ENCODE results near the gene BMPR1A.

Gene BMPR1A

GRCh38 chr10:86768412-86769062, 12.1 kb downstream of the BMPR1A start:
- DNase-seq: no peak

GRCh38 chr10:86769991-86770390, 13.6 kb downstream of the BMPR1A start:
- DNase-seq: no peak

DNA sequence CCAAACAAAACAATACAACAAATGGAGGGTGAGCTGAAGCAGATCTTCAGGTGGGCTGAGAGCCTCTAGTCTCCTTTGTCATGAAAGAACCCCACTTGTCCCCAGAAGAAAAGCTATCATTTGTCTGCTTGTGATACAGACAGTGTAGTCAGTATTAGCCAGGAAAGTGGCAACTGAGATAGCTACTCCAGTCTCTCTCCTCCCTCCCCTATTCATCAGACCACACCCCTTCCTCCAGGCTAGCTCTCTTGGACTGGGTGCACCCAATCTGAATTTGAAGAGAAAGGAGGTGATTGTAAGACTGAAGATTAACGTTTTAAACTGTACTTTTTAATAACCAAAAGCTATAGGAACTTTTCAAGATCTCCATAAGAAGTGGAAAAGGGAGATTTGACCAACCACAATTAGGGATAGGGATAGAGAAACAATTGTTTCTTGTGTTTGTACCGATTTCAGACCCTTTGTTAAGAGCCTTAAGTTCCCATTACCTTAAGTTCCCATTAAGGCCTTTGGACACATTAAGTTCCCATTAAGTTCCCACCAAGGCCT, 14.1 kb downstream of the BMPR1A start:
- DNase-seq: no peak

- no peak for DNase-seq
Measured at GRCh38 chr10:86773498-86773897, 17.1 kb downstream of the BMPR1A start.

GRCh38 chr10:86775056-86775869, 18.8 kb downstream of the BMPR1A start:
- no peak for DNase-seq

DNA sequence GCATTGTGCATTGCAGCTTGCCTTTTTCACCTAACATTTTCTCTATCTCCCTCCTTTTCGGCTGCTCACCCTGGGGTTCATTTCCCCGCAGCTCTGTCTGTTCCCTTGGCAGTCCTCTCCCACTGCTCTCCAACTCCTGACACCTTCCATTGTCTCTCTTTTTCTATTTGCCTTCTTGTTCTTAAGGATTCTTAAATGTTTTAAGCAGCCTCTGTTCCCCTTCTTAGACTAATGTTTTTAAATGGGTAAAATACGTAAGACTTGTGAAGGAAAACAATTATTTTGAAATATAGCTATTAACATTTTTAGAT, 19.4 kb downstream of the BMPR1A start:
- DNase-seq: no peak

GRCh38 chr10:86779220-86780017, 23.0 kb downstream of the BMPR1A start:
- DNase-seq: no peak

- no peak for DNase-seq
Measured at GRCh38 chr10:86782701-86783418, 26.4 kb downstream of the BMPR1A start.

- no peak for DNase-seq
Measured at GRCh38 chr10:86785037-86785436, 28.6 kb downstream of the BMPR1A start.

DNA sequence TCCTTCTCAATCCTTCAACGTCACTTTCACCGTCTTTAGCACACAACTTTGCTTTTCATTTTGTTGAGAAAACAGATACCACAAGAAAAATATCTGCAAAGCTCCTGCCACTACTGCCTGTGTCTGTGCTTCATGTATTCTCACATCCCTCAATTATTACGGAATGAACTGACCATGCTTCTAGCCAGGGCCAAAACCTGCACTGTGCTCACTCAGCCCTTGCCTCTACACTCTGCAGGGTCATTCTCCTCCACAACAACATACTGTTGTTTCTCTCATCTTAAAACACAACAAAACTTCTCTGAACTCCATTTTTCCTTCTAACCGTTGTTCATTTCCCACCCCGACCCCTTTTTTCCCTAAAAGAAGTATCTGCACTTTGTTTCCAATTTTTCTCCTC, 29.5 kb downstream of the BMPR1A start:
- DNase-seq: no peak

DNA sequence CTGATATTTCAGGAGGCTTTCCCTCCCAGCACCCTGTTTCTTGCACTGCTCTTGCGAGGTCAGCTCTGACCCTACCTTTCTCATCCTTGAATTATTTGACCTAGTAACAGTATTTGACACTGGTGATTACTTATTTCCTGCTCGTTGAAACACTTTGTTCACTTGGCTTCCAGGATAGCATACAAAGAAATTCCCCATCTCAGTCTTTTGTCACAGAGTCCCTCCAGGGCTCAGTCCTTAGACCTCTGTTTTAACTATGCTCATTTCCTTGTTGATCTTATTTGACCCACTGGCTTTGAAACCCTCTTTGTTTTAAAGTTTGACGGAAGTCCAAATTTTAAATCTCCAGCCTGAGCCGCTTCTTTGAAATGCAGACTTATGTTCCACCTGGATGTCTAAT, 29.9 kb downstream of the BMPR1A start:
- DNase-seq: no peak

DNA sequence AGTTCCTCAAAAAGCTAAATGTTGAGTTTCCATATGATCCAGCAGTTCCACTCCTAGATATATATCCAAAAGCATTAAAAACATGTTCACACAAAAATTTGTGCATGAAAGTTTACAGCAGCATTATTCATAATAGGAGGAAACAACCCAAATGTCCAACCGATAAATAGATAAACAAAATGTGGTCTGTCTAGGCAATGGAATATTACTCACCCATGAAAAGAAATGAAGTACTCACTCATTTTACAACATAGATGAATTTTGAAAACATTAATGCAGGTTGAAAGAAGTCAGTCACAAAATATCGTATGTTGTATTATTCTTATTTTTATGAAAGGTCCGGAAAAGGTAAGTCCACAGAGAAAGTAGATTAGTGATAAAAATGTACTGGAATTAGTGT, 34.0 kb downstream of the BMPR1A start:
- DNase-seq: no peak

- DNase-seq: no peak
Measured at GRCh38 chr10:86792461-86793167, 36.2 kb downstream of the BMPR1A start.

GRCh38 chr10:86793696-86794095, 37.3 kb downstream of the BMPR1A start:
- no peak for DNase-seq

DNA sequence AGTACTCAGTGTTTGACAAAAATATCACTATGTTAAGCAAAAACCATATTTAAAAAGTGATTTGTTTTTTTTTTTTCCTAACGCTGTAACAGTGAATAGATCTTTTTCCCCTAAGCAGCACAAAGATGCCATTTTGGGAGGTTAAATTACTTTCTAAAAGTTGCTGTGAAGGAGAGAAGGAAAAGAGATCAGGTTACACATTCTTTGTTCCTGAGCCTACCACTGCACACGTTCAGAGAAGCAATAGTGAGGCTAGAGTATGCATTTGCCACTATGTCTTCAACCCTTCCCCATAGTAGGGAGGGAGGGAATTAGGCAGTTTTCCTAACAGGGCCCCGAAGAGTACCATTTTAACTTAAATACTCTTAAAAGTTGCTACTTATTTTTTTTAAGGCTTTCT, 38.9 kb downstream of the BMPR1A start:
- no peak for DNase-seq

DNA sequence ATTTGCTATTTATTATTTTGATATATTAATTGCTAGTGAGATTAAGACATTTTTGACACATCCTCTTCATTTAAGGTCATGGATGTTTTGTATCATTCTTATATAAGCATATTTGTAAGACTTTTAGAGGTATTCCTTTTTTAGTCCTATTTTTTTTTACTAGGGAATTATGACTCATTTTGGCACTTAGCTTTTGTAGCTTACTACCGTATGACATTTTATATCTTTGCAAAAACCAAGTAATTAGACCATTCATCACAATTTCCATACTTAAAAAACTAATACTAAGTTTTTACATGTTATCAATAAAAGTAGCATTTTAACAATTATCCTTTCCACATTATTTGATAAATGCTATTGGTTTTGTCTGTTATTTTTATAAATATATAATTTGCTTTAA, 41.6 kb downstream of the BMPR1A start:
- DNase-seq: no peak

DNA sequence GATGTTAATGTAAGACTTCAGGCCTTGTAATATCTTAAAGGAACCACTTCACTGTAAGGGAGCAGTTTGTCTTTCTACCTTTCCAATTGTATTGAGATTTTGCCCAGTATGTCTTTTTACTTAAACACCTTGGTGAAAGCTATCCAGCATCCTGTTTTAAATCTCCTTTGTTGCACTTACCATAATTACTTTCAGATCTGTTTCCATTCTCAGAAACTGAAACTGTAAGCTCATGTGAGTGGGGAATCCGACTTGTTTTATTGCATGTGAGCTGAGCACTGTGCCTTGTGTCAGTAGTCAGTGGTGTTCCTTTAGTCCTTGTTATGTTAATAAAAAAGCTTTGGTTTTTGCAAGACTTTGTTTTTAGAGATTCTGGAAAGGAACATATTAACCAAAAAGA, 42.2 kb downstream of the BMPR1A start:
- no peak for DNase-seq

- DNase-seq: no peak
Measured at GRCh38 chr10:86799188-86799845, 42.9 kb downstream of the BMPR1A start.

- DNase-seq: no peak
Measured at GRCh38 chr10:86801995-86802394, 45.6 kb downstream of the BMPR1A start.

DNA sequence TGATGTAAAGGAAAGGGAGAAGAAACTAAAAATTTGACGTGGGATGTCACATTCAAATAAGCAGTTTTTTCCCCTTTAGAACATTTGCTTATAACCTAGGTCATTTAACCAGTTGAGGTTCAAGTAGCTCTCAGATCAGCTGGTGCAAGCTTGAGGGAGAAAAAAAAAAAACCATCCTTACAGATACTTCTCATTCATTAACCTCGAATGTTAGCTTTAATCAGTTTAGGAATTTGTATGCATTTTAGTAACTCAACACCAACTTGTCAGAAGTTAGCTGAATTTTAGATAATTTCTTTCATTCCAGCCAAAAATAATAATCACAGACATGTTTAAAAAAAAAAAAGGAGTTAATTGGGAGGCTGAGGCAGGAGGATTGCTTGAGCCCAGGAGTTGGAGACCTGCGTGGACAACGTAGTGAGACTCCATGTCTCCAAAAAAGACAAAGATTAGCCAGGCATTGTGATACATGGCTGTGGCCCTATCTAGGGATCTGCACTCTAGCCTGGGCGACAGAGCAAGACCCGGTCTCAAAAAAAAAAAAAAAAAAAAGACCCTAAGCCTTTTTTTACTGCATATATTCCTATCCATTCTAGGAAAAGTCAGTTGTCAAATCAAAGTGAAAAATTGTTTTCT, 46.2 kb downstream of the BMPR1A start:
- no peak for DNase-seq

GRCh38 chr10:86803156-86803555, 46.7 kb downstream of the BMPR1A start:
- no peak for DNase-seq
